Keratinocyte (primary cell): ENCODE results near the gene FOXP2. TPM values are rescaled to one million over a fixed set of nuclear protein-coding genes. Genes with fewer than 3 reads are reported as not detected.

Source experiments
- DNase-seq: peaks from one replicate; pipeline ENCODE4 v3.0.0-alpha.2; 2011; ENCODE audit warnings: low read depth, missing footprints, low spot score
- FAIRE-seq: peaks from 2 replicates; lab custom pipeline; 2011; peaks lifted over from hg19 to GRCh38; lab: Jason Lieb, UNC
- H2AFZ ChIP-seq: 2 replicates; pipeline ENCODE4 v1.6.0; 2012; ENCODE audit warnings: low read length, control low read depth, inconsistent platforms; ENCODE audit not compliant: control insufficient read depth
- H3K27ac ChIP-seq: 2 replicates; pipeline ENCODE4 v1.5.1; 2011; ENCODE audit warnings: low read length; ENCODE audit not compliant: control insufficient read depth, insufficient read depth
- H3K27me3 ChIP-seq: 3 replicates; pipeline ENCODE4 v1.6.0; 2011; ENCODE audit warnings: low read length; ENCODE audit not compliant: control insufficient read depth, insufficient read depth; ENCODE audit errors: extremely low read depth
- H3K36me3 ChIP-seq, 2 experiments: 2 replicates in 1 of 2; 3 replicates in 1 of 2; pipeline ENCODE4 v1.5.1; 2011; ENCODE audit warnings: low read length in 2 of 2, mild to moderate bottlenecking in 1 of 2; ENCODE audit not compliant: control insufficient read depth in 2 of 2, insufficient read depth in 2 of 2; ENCODE audit errors: extremely low read depth in 1 of 2
- H3K4me1 ChIP-seq: 3 replicates; pipeline ENCODE4 v1.5.1; 2011; ENCODE audit warnings: low read length; ENCODE audit not compliant: control insufficient read depth, insufficient read depth; ENCODE audit errors: extremely low read depth
- H3K4me2 ChIP-seq: 3 replicates; pipeline ENCODE4 v1.6.0; 2011; ENCODE audit warnings: low read depth, low read length; ENCODE audit not compliant: control insufficient read depth, insufficient read depth; ENCODE audit errors: extremely low read depth
- H3K4me3 ChIP-seq, 3 experiments: fragments of 200-600 bp in 1 of 3; sonication (generic) in 1 of 3; 2 replicates in 2 of 3; 3 replicates in 1 of 3; pipeline ENCODE4 v1.5.1; 2011 to 2016; ENCODE audit warnings: low read length in 3 of 3, mild to moderate bottlenecking in 3 of 3, control low read depth in 2 of 3, inconsistent platforms in 1 of 3, low read depth in 1 of 3, mixed read lengths in 1 of 3, mixed run types in 1 of 3, moderate library complexity in 1 of 3; ENCODE audit not compliant: control insufficient read depth in 2 of 3, insufficient read depth in 2 of 3; ENCODE audit errors: extremely low read depth in 1 of 3
- H3K79me2 ChIP-seq: 2 replicates; pipeline ENCODE4 v1.6.0; 2012; ENCODE audit warnings: low read length; ENCODE audit not compliant: control insufficient read depth, insufficient read depth
- H3K9ac ChIP-seq: 3 replicates; pipeline ENCODE4 v1.6.0; 2011; ENCODE audit warnings: low read length; ENCODE audit not compliant: control insufficient read depth, insufficient read depth; ENCODE audit errors: extremely low read depth
- H3K9me1 ChIP-seq: 3 replicates; pipeline ENCODE4 v1.6.0; 2011; ENCODE audit warnings: low read length; ENCODE audit not compliant: control insufficient read depth, insufficient read depth; ENCODE audit errors: extremely low read depth
- H3K9me3 ChIP-seq: 2 replicates; pipeline ENCODE4 v1.5.1; 2012; ENCODE audit warnings: low read depth, low read length; ENCODE audit not compliant: control insufficient read depth
- H4K20me1 ChIP-seq: 3 replicates; pipeline ENCODE4 v1.6.0; 2011; ENCODE audit warnings: low read length; ENCODE audit not compliant: control insufficient read depth, insufficient read depth; ENCODE audit errors: extremely low read depth
- EZH2 ChIP-seq: IDR thresholded peaks from one replicate; pipeline ENCODE4 v1.6.1; 2012; ENCODE audit warnings: inconsistent platforms, mild to moderate bottlenecking, low read length, moderate library complexity
- dilution Hi-C: fragments of 300-500 bp; cut with MboI; formaldehyde crosslinking; loops from one replicate; pipeline ENCODE4 v1.7.0; 2020; ENCODE audit warnings: low sequenced_read_pairs; ENCODE audit not compliant: extremely low pct_ligation_motif_present
- polyA plus RNA-seq, 5 experiments: library from polyadenylated mRNA; depleted of rRNA in 3 of 5; stranded (reverse) in 3 of 5; stranded (forward) in 1 of 5; unstranded in 1 of 5; fragments of >200 nt; gene quantifications; 1 replicate in 1 of 5; 2 replicates in 3 of 5; 3 replicates in 1 of 5; pipeline versions ENCODE4 v1.2.1 to v1.2.3, GENCODE V29; 2011 to 2012; ENCODE audit warnings: missing spikeins in 2 of 5, low read depth in 1 of 5, low replicate concordance in 1 of 5
- TF ChIP-seq, protein P1 (sequence below), 3 experiments: IDR thresholded peaks in 1 of 3; conservative IDR thresholded peaks in 1 of 3; optimal IDR thresholded peaks in 1 of 3; 2 replicates in 2 of 3; 3 replicates in 1 of 3; pipeline versions ENCODE3 to v1.5.1; 2011; ENCODE audit warnings: low read length in 3 of 3, mild to moderate bottlenecking in 3 of 3, moderate library complexity in 2 of 3, control low read depth in 1 of 3, inconsistent platforms in 1 of 3; ENCODE audit not compliant: insufficient read depth in 2 of 3; ENCODE audit errors: extremely low read depth in 1 of 3

FOXP2 gene
- polyA plus RNA-seq, 1 donor (not counting 4 experiments of a cell fraction or from before 2014, with no cell fraction given), result 0.98 TPM

DNA sequence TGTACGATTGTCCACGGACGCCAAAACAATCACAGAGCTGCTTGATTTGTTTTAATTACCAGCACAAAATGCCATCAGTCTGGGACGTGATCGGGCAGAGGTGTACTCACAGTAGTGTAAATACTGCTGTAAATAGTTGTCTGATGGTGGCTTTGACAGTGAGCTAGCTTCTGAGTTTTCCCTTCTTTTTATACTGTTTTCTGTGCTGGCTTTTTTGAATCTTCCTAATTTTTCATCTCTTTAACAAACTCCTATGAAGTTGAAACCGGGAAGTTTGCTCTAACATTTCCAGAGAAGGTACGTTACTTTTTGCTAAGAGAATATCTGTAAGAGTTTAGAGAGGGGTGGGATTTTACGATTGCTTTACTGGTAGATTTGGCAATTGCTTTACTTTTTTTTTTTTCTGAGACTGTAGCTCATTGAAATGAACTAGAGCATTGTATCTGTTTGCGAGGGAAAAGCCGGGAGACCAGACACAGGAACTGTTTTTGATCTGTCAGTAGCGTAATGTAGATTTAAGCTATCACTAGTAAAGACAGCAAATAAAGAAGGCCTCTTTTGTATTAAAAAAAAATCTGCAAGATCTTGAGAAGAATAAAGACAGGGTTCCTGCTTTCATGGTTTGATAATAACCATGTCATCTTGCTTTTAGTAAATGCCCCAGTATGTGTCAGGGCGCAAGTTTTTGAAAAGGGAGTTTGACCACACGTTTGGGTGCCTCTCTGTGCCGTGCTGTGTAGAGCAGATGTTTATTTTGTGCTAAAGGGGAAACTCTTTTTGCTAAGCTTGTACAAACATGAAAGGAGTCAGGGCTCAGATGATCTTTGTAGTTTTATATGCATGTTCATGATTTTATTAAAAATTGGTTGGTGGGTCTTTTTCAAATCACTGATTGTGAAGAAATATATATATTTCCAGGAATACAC lies 712 bp downstream of the FOXP2 start:
- dilution Hi-C loops, result no loop called here
- Histone ChIP-seq H3K4me1 (peaks cover 26% of the 10 kb centered on the region), H3K4me2 (peak overlapping the region; percentile 74), H3K9me3 (no peaks in the 10 kb centered on the region), H3K9me1 (no peaks in the 10 kb centered on the region), H4K20me1 (no peaks in the 10 kb centered on the region), H3K4me3 (peak overlapping the region; percentile 20 to 67 (median 43)), H3K27me3 (no peaks in the 10 kb centered on the region), H3K27ac (peak overlapping the region; percentile 42), H3K36me3 (no peaks in the 10 kb centered on the region), H3K9ac (peak overlapping the region; percentile 54), H3K79me2 (no peaks in the 10 kb centered on the region), H2AFZ (peak overlapping the region; percentile 72)
- FAIRE-seq (no peak), DNase-seq (no peak)
- TF ChIP-seq, protein P1, sequence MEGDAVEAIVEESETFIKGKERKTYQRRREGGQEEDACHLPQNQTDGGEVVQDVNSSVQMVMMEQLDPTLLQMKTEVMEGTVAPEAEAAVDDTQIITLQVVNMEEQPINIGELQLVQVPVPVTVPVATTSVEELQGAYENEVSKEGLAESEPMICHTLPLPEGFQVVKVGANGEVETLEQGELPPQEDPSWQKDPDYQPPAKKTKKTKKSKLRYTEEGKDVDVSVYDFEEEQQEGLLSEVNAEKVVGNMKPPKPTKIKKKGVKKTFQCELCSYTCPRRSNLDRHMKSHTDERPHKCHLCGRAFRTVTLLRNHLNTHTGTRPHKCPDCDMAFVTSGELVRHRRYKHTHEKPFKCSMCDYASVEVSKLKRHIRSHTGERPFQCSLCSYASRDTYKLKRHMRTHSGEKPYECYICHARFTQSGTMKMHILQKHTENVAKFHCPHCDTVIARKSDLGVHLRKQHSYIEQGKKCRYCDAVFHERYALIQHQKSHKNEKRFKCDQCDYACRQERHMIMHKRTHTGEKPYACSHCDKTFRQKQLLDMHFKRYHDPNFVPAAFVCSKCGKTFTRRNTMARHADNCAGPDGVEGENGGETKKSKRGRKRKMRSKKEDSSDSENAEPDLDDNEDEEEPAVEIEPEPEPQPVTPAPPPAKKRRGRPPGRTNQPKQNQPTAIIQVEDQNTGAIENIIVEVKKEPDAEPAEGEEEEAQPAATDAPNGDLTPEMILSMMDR (optimal IDR thresholded peaks at IDR 0.05 in 1 of 3, IDR thresholded peaks at IDR 0.05 in 1 of 3, conservative IDR thresholded peaks at IDR 0.05 in 1 of 3; ENCODE audit: extremely low read depth in 1 of 3, insufficient read depth in 2 of 3, low read length in 3 of 3), result no peak
- no peak for TF ChIP-seq EZH2

DNA sequence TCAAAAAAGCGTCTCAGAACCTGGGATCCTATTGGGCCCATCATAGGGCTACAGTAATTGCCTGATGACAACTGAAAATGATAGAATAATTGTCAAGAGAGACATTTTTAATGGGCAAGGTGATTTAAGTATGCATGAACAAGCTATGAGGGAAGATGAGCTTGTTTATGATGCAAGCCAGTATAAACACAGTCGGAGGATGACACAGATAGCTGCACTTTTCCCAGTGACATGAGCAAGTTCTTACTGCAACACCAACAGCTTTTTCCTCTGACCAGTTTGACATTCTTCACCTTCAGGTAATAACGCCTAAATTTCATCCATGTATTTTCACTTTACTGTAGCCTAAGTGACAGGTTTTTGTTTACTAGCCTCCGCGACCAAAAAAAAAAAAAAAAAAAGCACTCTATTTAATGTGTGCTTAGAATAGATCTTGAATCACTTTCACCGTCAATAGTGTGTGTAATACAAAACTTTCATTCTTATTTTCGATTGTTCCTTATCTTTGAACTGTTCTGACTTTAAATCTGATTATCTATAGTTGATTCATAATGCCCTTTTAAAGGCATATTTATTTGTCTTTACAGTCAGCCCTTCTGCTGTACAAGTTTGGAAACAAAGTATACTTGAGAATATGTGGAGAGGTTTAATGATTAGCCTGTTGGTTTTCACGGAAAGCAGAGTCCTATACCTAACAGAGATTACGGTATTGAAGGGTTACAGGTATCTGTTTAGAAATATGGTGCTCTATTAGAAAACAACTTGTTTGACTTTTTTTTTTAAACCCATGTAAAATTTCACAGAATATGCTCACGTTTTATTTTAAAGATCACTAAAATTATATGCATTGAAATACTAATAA lies 1.7 kb downstream of the FOXP2 start:
- peak; percentile 65 for FAIRE-seq
- H3K36me3 ChIP-seq, result no peaks in the 10 kb centered on the region
- peaks cover 26% of the 10 kb centered on the region for H3K4me1 ChIP-seq
- no peaks in the 10 kb centered on the region for H3K9me1 ChIP-seq
- no peaks in the 10 kb centered on the region for H4K20me1 ChIP-seq
- no peak for DNase-seq
- H3K4me2 ChIP-seq, result peak overlapping the region; percentile 74
- H3K4me3 ChIP-seq, result peak overlapping the region in 1 of 3 experiments; percentile 29
- no peaks in the 10 kb centered on the region for H3K79me2 ChIP-seq
- dilution Hi-C loops, result no loop called here
- peak overlapping the region; percentile 37 for H2AFZ ChIP-seq
- no peaks in the 10 kb centered on the region for H3K9me3 ChIP-seq
- H3K9ac ChIP-seq, result no peak overlapping the region
- H3K27ac ChIP-seq, result no peak overlapping the region
- H3K27me3 ChIP-seq, result no peaks in the 10 kb centered on the region
- TF ChIP-seq, protein P1 (optimal IDR thresholded peaks at IDR 0.05 in 1 of 3, IDR thresholded peaks at IDR 0.05 in 1 of 3, conservative IDR thresholded peaks at IDR 0.05 in 1 of 3; ENCODE audit: extremely low read depth in 1 of 3, insufficient read depth in 2 of 3, low read length in 3 of 3), result no peak
